CD14-positive monocyte (primary cell): ENCODE results near the gene LYSET. TPM values are rescaled to one million over a fixed set of nuclear protein-coding genes. Genes with fewer than 3 reads are reported as not detected.
A peak's percentile ranks its signal among the peaks of the same experiment; 100 is the strongest.
"Not testable (repeated sequence)": the region's sequence is repeated elsewhere in the genome, so short reads cannot be mapped to it uniquely, and the experiment has no call there.

Experiments used
- DNase-seq, 3 donors: peaks; one replicate each; pipeline ENCODE4 v3.0.0-alpha.2; 2011 to 2022
- H2AFZ ChIP-seq: 2 replicates; pipeline ENCODE4 v1.6.0; 2012; ENCODE audit warnings: mild to moderate bottlenecking, low read depth, low read length, inconsistent platforms; ENCODE audit not compliant: insufficient read depth, poor library complexity, severe bottlenecking
- H3K27ac ChIP-seq, 2 donors: 1 replicate in 1 of 2; 2 replicates in 1 of 2; pipeline ENCODE4 v1.5.1; 2012 to 2013; ENCODE audit warnings: low read length in 2 of 2, control low read depth in 1 of 2, inconsistent platforms in 1 of 2, low read depth in 1 of 2, mild to moderate bottlenecking in 1 of 2
- H3K27me3 ChIP-seq, 2 donors: one replicate each; pipeline versions ENCODE4 v1.6.0 to v1.6.1; 2011 to 2013; ENCODE audit warnings: low read length in 2 of 2; ENCODE audit not compliant: control insufficient read depth in 2 of 2, insufficient read depth in 2 of 2
- H3K36me3 ChIP-seq, 2 donors: replicated peaks in 1 of 2; 1 replicate in 1 of 2; 2 replicates in 1 of 2; pipeline versions ENCODE4 v1.5.1 to v1.6.1; 2012 to 2013; ENCODE audit warnings: low read length in 2 of 2, control low read depth in 1 of 2, inconsistent platforms in 1 of 2, mild to moderate bottlenecking in 1 of 2; ENCODE audit not compliant: insufficient read depth in 2 of 2, control insufficient read depth in 1 of 2
- H3K4me1 ChIP-seq, 2 donors: 1 replicate in 1 of 2; 2 replicates in 1 of 2; pipeline versions ENCODE4 v1.5.1 to v1.6.1; 2012 to 2013; ENCODE audit warnings: low read length in 2 of 2, control low read depth in 1 of 2, inconsistent platforms in 1 of 2, mild to moderate bottlenecking in 1 of 2, moderate library complexity in 1 of 2; ENCODE audit not compliant: insufficient read depth in 2 of 2, control insufficient read depth in 1 of 2
- H3K4me2 ChIP-seq: replicated peaks from 2 replicates; pipeline ENCODE3; 2012; ENCODE audit warnings: low read length, moderate library complexity, mild to moderate bottlenecking; ENCODE audit not compliant: poor library complexity, severe bottlenecking; ENCODE audit errors: extremely low read depth
- H3K4me3 ChIP-seq, 3 experiments: fragments of 200-600 bp in 1 of 3; sonication (generic) in 1 of 3; replicated peaks in 1 of 3; 1 replicate in 2 of 3; 2 replicates in 1 of 3; pipeline ENCODE4 v1.5.1; 2011 to 2013; ENCODE audit warnings: low read length in 3 of 3, mild to moderate bottlenecking in 3 of 3, control low read depth in 2 of 3, low read depth in 2 of 3, inconsistent platforms in 1 of 3, moderate library complexity in 1 of 3
- H3K79me2 ChIP-seq: 2 replicates; pipeline ENCODE4 v1.6.0; 2012; ENCODE audit warnings: mild to moderate bottlenecking, control low read depth, inconsistent platforms, low read length, moderate library complexity; ENCODE audit not compliant: insufficient read depth
- H3K9ac ChIP-seq: 2 replicates; pipeline ENCODE4 v1.6.0; 2017; ENCODE audit warnings: low read length, mild to moderate bottlenecking; ENCODE audit not compliant: insufficient read depth, poor library complexity, severe bottlenecking
- H3K9me3 ChIP-seq, 2 donors: replicated peaks in 1 of 2; 1 replicate in 1 of 2; 2 replicates in 1 of 2; pipeline versions ENCODE4 v1.5.1 to v1.6.1; 2012 to 2013; ENCODE audit warnings: low read length in 2 of 2, control low read depth in 1 of 2; ENCODE audit not compliant: control insufficient read depth in 1 of 2, insufficient read depth in 1 of 2
- H4K20me1 ChIP-seq: 2 replicates; pipeline ENCODE4 v1.6.0; 2012; ENCODE audit warnings: mild to moderate bottlenecking, low read length, control low read depth, moderate library complexity; ENCODE audit not compliant: insufficient read depth
- H3K27ac Mint-ChIP-seq, 7 donors: one replicate each; pipeline ENCODE4 v1.8.0; 2020; ENCODE audit warnings: mild to moderate bottlenecking in 7 of 7, mixed read lengths in 7 of 7, moderate library complexity in 6 of 7, inconsistent platforms in 2 of 7
- H3K27me3 Mint-ChIP-seq, 3 donors: one replicate each; pipeline ENCODE4 v1.8.0; 2021 to 2022; ENCODE audit warnings: low read depth in 3 of 3, mild to moderate bottlenecking in 3 of 3, mixed read lengths in 3 of 3, moderate library complexity in 3 of 3, inconsistent platforms in 1 of 3
- H3K36me3 Mint-ChIP-seq, 2 donors: one replicate each; pipeline ENCODE4 v1.8.0; 2020; ENCODE audit warnings: mixed read lengths in 2 of 2, inconsistent platforms in 1 of 2, mild to moderate bottlenecking in 1 of 2
- H3K4me1 Mint-ChIP-seq: one replicate; pipeline ENCODE4 v1.8.0; 2020; ENCODE audit warnings: mild to moderate bottlenecking, mixed read lengths
- H3K4me3 Mint-ChIP-seq, 2 donors: one replicate each; pipeline ENCODE4 v1.8.0; 2020; ENCODE audit warnings: mild to moderate bottlenecking in 2 of 2, mixed read lengths in 2 of 2, moderate library complexity in 1 of 2
- H3K9me3 Mint-ChIP-seq, 7 donors: one replicate each; pipeline ENCODE4 v1.8.0; 2020 to 2022; ENCODE audit warnings: mixed read lengths in 7 of 7, mild to moderate bottlenecking in 6 of 7, moderate library complexity in 6 of 7, inconsistent platforms in 2 of 7
- CTCF ChIP-seq: fragments of 200-600 bp; IDR thresholded peaks from one replicate; pipeline ENCODE4 v1.8.0; 2022; ENCODE audit warnings: antibody characterized with exemption, mild to moderate bottlenecking
- WGBS: methylation state at CpG from one replicate; pipeline ENCODE4 v1.1.5; 2013; ENCODE audit warnings: missing lambda C conversion rate; ENCODE audit not compliant: insufficient coverage; 5-methylcytosine and 5-hydroxymethylcytosine counted together
- intact Hi-C, 2 donors: fragments of 100-400 bp; cut with micrococcal nuclease; formaldehyde crosslinking; loops; one replicate each; pipeline versions ENCODE4 v1.15.0 to v1.15.1; 2023
- polyA plus RNA-seq, 3 donors: library from polyadenylated mRNA; depleted of rRNA in 1 of 3; unstranded in 2 of 3; stranded (reverse) in 1 of 3; fragments of 300-500 nt in 2 of 3; fragments of >200 nt in 1 of 3; fragmentation: Illumina TruSeq in 2 of 3; gene quantifications; 1 replicate in 2 of 3; 2 replicates in 1 of 3; pipeline ENCODE4 v1.2.3, GENCODE V29; 2012 to 2021

LYSET gene
- polyA plus RNA-seq, 3 donors = 10.8 to 43.3 (median 36.9) TPM

- no peaks in the 10 kb centered on the region for H3K9me3 Mint-ChIP-seq
- TF ChIP-seq CTCF = no peak
- no peak overlapping the region for H3K4me3 Mint-ChIP-seq
- Histone ChIP-seq H3K4me1 (peaks cover 14 to 19% of the 10 kb centered on the region in 2 donors), H3K27ac (no peak overlapping the region), H3K36me3 (no peaks in the 10 kb centered on the region), H3K4me2 (no peak overlapping the region), H3K27me3 (no peaks in the 10 kb centered on the region), H3K79me2 (no peaks in the 10 kb centered on the region), H3K9me3 (no peaks in the 10 kb centered on the region), H3K4me3 (no peak overlapping the region), H3K9ac (no peak overlapping the region), H4K20me1 (no peaks in the 10 kb centered on the region), H2AFZ (no peak overlapping the region)
- intact Hi-C loops = no loop called here
- no peak for DNase-seq
- no peaks in the 10 kb centered on the region for H3K36me3 Mint-ChIP-seq
- H3K27me3 Mint-ChIP-seq = peaks cover 0 to 3% (median 0%) of the 10 kb centered on the region in 3 donors
- WGBS = 72% methylated on average over 4 of the region's 8 CpGs
- H3K27ac Mint-ChIP-seq = peak overlapping the region in 3 of 7 donors; percentile 48 to 78 (median 73)
- H3K4me1 Mint-ChIP-seq = peaks cover 14% of the 10 kb centered on the region
Observed at GRCh38 chr14:93156693-93157369, 28.3 kb upstream of the LYSET start.

- H3K9ac ChIP-seq, H3K4me3 ChIP-seq, H3K36me3 Mint-ChIP-seq, H3K9me3 ChIP-seq, H4K20me1 ChIP-seq, intact Hi-C loops, H3K4me2 ChIP-seq, H3K36me3 ChIP-seq, H2AFZ ChIP-seq, H3K4me3 Mint-ChIP-seq, H3K9me3 Mint-ChIP-seq, H3K27ac Mint-ChIP-seq, H3K4me1 Mint-ChIP-seq, H3K27me3 Mint-ChIP-seq, H3K27ac ChIP-seq, H3K79me2 ChIP-seq, H3K27me3 ChIP-seq, DNase-seq, H3K4me1 ChIP-seq: not testable (repeated sequence)
- no CpG with 5 or more reads among the region's 7 CpGs for WGBS
Observed at GRCh38 chr14:93158349-93158748, 26.8 kb upstream of the LYSET start.

- H3K9me3 ChIP-seq, H3K4me3 ChIP-seq, H3K36me3 ChIP-seq, H3K4me3 Mint-ChIP-seq, H3K79me2 ChIP-seq, H3K4me1 Mint-ChIP-seq, DNase-seq, H3K4me1 ChIP-seq, H4K20me1 ChIP-seq, H3K9ac ChIP-seq, intact Hi-C loops, H3K9me3 Mint-ChIP-seq, H3K36me3 Mint-ChIP-seq, H3K27ac Mint-ChIP-seq, H3K27me3 ChIP-seq, H2AFZ ChIP-seq, H3K27me3 Mint-ChIP-seq, H3K4me2 ChIP-seq, H3K27ac ChIP-seq: not testable (repeated sequence)
- WGBS = no CpG with 5 or more reads among the region's 5 CpGs
Observed at GRCh38 chr14:93159625-93160352, 25.3 kb upstream of the LYSET start.
